Head of caudate nucleus (tissue), 42 donors: ENCODE data around the gene SIM2.

Experiments used
- DNase-seq, 42 donors: peaks; one replicate each; pipeline versions ENCODE4 v3.0.0 to v3.0.0-alpha.2; 2020 to 2021; ENCODE audit warnings: mixed read lengths in 7 of 42
- intact Hi-C: fragments of 100-400 bp; cut with DNase I; formaldehyde crosslinking; loops from one replicate; pipeline ENCODE4 v1.15.0; 2022

SIM2 gene

GRCh38 chr21:36681117-36681631 lies 17.7 kb upstream of the SIM2 start:
- intact Hi-C loops, result no loop called here
- no peak for DNase-seq

GRCh38 chr21:36684957-36685714 lies 13.8 kb upstream of the SIM2 start:
- intact Hi-C loops, result no loop called here

GRCh38 chr21:36686955-36687354 lies 12.0 kb upstream of the SIM2 start:
- DNase-seq, result peak in 1 of 42 donors; percentile 8
- intact Hi-C loops, result no loop called here

More at GRCh38 chr21:36684957-36685714, 13.8 kb upstream of the SIM2 start:
- DNase-seq, result no peak

- DNase-seq, result peak in 1 of 42 donors; percentile 8
- intact Hi-C loops, result no loop called here
Observed at GRCh38 chr21:36688324-36688723, 10.6 kb upstream of the SIM2 start.

GRCh38 chr21:36689324-36689723 lies 9.6 kb upstream of the SIM2 start:
- intact Hi-C loops, result no loop called here
- DNase-seq, result peak in 1 of 42 donors; percentile 20

- DNase-seq, result peak in 1 of 42 donors; percentile 24
- intact Hi-C loops, result no loop called here
Observed at GRCh38 chr21:36690628-36691554, 8.0 kb upstream of the SIM2 start.

GRCh38 chr21:36691555-36692041 lies 7.3 kb upstream of the SIM2 start:
- DNase-seq, result peak in 1 of 42 donors; percentile 13
- intact Hi-C loops, result no loop called here

- intact Hi-C loops, result no loop called here
- peak in 3 of 42 donors; percentile 5 to 26 (median 22) for DNase-seq
Observed at GRCh38 chr21:36692114-36692834, 6.6 kb upstream of the SIM2 start.

GRCh38 chr21:36692835-36693488 lies 6.0 kb upstream of the SIM2 start:
- peak in 1 of 42 donors; percentile 6 for DNase-seq
- intact Hi-C loops, result no loop called here

GRCh38 chr21:36693489-36694030 lies 5.4 kb upstream of the SIM2 start:
- peak in 2 of 42 donors; percentile 5 to 33 for DNase-seq
- intact Hi-C loops, result no loop called here

GRCh38 chr21:36694031-36694515 lies 4.8 kb upstream of the SIM2 start:
- no peak for DNase-seq
- intact Hi-C loops, result no loop called here

GRCh38 chr21:36694593-36695282 lies 4.2 kb upstream of the SIM2 start:
- no peak for DNase-seq
- intact Hi-C loops, result no loop called here

GRCh38 chr21:36695283-36695634 lies 3.7 kb upstream of the SIM2 start:
- DNase-seq, result no peak

GRCh38 chr21:36695671-36696389 lies 3.1 kb upstream of the SIM2 start:
- DNase-seq, result peak in 2 of 42 donors; percentile 5 to 19
- intact Hi-C loops, result no loop called here

More at GRCh38 chr21:36695283-36695634, 3.7 kb upstream of the SIM2 start:
- intact Hi-C loops, result no loop called here

GRCh38 chr21:36696390-36697059 lies 2.4 kb upstream of the SIM2 start:
- peak in 2 of 42 donors; percentile 4 to 19 for DNase-seq
- intact Hi-C loops, result no loop called here
